ENCODE results near the gene TAS2R41. TPM values are rescaled to one million over a fixed set of nuclear protein-coding genes. Genes with fewer than 3 reads are reported as not detected.
"Not testable (repeated sequence)": the region's sequence is repeated elsewhere in the genome, so short reads cannot be mapped to it uniquely, and the experiment has no call there.

The TAS2R41 gene
- total RNA-seq, 4 donors from 2014 or later: not detected

GRCh38 chr7:143467724-143468123 is 9.9 kb upstream of the TAS2R41 start:
- 85% methylated on average over 1 of the region's 1 CpG; no CpG with 5 or more reads in 1 of the 2 donors for WGBS, 2 donors (ENCODE audit: low coverage in 1 of 2)
- no peaks in the 10 kb centered on the region for H3K27me3 ChIP-seq

GRCh38 chr7:143472071-143472689 is 5.5 kb upstream of the TAS2R41 start:
- ATAC-seq, H3K27me3 ChIP-seq, H3K4me3 ChIP-seq, H3K27ac ChIP-seq, H3K4me1 ChIP-seq, H3K36me3 ChIP-seq: not testable (repeated sequence)
- WGBS, 2 donors (ENCODE audit: low coverage in 1 of 2): 82 to 85% methylated on average over 9 to 10 of the region's 11 CpGs
- peaks cover 0 to 14% (median 0%) of the 10 kb centered on the region in 3 donors for H3K9me3 ChIP-seq

More at GRCh38 chr7:143467724-143468123, 9.9 kb upstream of the TAS2R41 start:
- no peak for ATAC-seq
- no peak overlapping the region for H3K27ac ChIP-seq
- no peak overlapping the region for H3K4me3 ChIP-seq
- H3K36me3 ChIP-seq: no peaks in the 10 kb centered on the region
- H3K9me3 ChIP-seq: peaks cover 0 to 13% (median 0%) of the 10 kb centered on the region in 3 donors
- H3K4me1 ChIP-seq: no peaks in the 10 kb centered on the region
- TF ChIP-seq CTCF (IDR thresholded peaks at IDR 0.05): no peak
- TF ChIP-seq POLR2AphosphoS5 (IDR thresholded peaks at IDR 0.05): no peak

GRCh38 chr7:143479055-143479766 is 1.5 kb downstream of the TAS2R41 start:
- H3K4me1 ChIP-seq: peaks cover 0 to 2% (median 0%) of the 10 kb centered on the region in 3 donors
- no peaks in the 10 kb centered on the region for H3K27me3 ChIP-seq
- TF ChIP-seq EP300 (IDR thresholded peaks at IDR 0.05) (no peak), POLR2A (IDR thresholded peaks at IDR 0.05) (no peak), POLR2AphosphoS5 (IDR thresholded peaks at IDR 0.05) (no peak), CTCF (IDR thresholded peaks at IDR 0.05) (no peak)
- no peaks in the 10 kb centered on the region for H3K36me3 ChIP-seq
- no peaks in the 10 kb centered on the region for H3K9me3 ChIP-seq
- 0 to 75% methylated on average over 1 to 7 of the region's 10 CpGs for WGBS, 2 donors (ENCODE audit: low coverage in 1 of 2)
- no peak overlapping the region for H3K27ac ChIP-seq
- H3K4me3 ChIP-seq: no peak overlapping the region
- no peak for ATAC-seq

GRCh38 chr7:143480501-143480900 is 2.8 kb downstream of the TAS2R41 start:
- Histone ChIP-seq H3K9me3 (no peaks in the 10 kb centered on the region), H3K27me3 (no peaks in the 10 kb centered on the region), H3K4me1 (peaks cover 0 to 5% (median 0%) of the 10 kb centered on the region in 3 donors), H3K4me3 (no peak overlapping the region), H3K36me3 (no peaks in the 10 kb centered on the region), H3K27ac (no peak overlapping the region)
- TF ChIP-seq CTCF (IDR thresholded peaks at IDR 0.05) (no peak), POLR2A (IDR thresholded peaks at IDR 0.05) (no peak), POLR2AphosphoS5 (IDR thresholded peaks at IDR 0.05) (no peak), EP300 (IDR thresholded peaks at IDR 0.05) (no peak)
- ATAC-seq: no peak

- no peak overlapping the region for H3K4me3 ChIP-seq
- H3K4me1 ChIP-seq: peaks cover 0 to 5% (median 0%) of the 10 kb centered on the region in 3 donors
- no peak for ATAC-seq
- no peaks in the 10 kb centered on the region for H3K36me3 ChIP-seq
- peak overlapping the region in 1 of 4 donors; percentile 32 for H3K27ac ChIP-seq
- TF ChIP-seq CTCF (IDR thresholded peaks at IDR 0.05): no peak
- TF ChIP-seq POLR2AphosphoS5 (IDR thresholded peaks at IDR 0.05): no peak
- no peak for TF ChIP-seq POLR2A (IDR thresholded peaks at IDR 0.05)
- no peak for TF ChIP-seq EP300 (IDR thresholded peaks at IDR 0.05)
- H3K27me3 ChIP-seq: no peaks in the 10 kb centered on the region
- H3K9me3 ChIP-seq: no peaks in the 10 kb centered on the region
- WGBS, 2 donors (ENCODE audit: low coverage in 1 of 2): 39 to 40% methylated on average over 3 of the region's 3 CpGs
Observed at GRCh38 chr7:143484119-143484518, 6.4 kb downstream of the TAS2R41 start.
